HUES48 (cell line): Measurements from ENCODE around the gene FERD3L.
A peak's percentile ranks its signal among the peaks of the same experiment; 100 is the strongest.

Experiments used
- H3K27ac ChIP-seq: one replicate; pipeline ENCODE4 v1.7.0; 2013; ENCODE audit warnings: low read depth, low read length, inconsistent platforms
- H3K27me3 ChIP-seq: 2 replicates; pipeline ENCODE4 v1.6.1; 2013; ENCODE audit warnings: mild to moderate bottlenecking, low read length; ENCODE audit not compliant: control insufficient read depth, insufficient read depth
- H3K36me3 ChIP-seq: 2 replicates; pipeline ENCODE4 v1.6.1; 2013; ENCODE audit warnings: low read length; ENCODE audit not compliant: control insufficient read depth, insufficient read depth
- H3K4me1 ChIP-seq: 2 replicates; pipeline ENCODE4 v1.6.1; 2013; ENCODE audit warnings: mild to moderate bottlenecking, low read length; ENCODE audit not compliant: control insufficient read depth, insufficient read depth
- H3K4me3 ChIP-seq: 2 replicates; pipeline ENCODE4 v1.5.1; 2013; ENCODE audit warnings: mild to moderate bottlenecking, low read depth, low read length
- H3K9ac ChIP-seq: 2 replicates; pipeline ENCODE4 v1.6.1; 2013; ENCODE audit warnings: mild to moderate bottlenecking, low read depth, low read length, moderate library complexity
- H3K9me3 ChIP-seq: 2 replicates; pipeline ENCODE4 v1.6.1; 2013; ENCODE audit warnings: low read length; ENCODE audit not compliant: control insufficient read depth, insufficient read depth

The FERD3L gene

GRCh38 chr7:19107356-19108146 lies 37.7 kb downstream of the FERD3L start:
- H3K36me3 ChIP-seq = no peaks in the 10 kb centered on the region
- peaks cover 65% of the 10 kb centered on the region for H3K4me1 ChIP-seq
- H3K4me3 ChIP-seq = peak overlapping the region; percentile 67
- no peaks in the 10 kb centered on the region for H3K9me3 ChIP-seq
- peak overlapping the region; percentile 20 for H3K9ac ChIP-seq
- H3K27ac ChIP-seq = peak overlapping the region; percentile 39
- H3K27me3 ChIP-seq = peaks cover 98% of the 10 kb centered on the region

- no peak overlapping the region; the same call in 1 of the 2 replicates for H3K9ac ChIP-seq
- peak overlapping the region; percentile 67 for H3K4me3 ChIP-seq
- H3K4me1 ChIP-seq = peaks cover 60% of the 10 kb centered on the region
- H3K9me3 ChIP-seq = no peaks in the 10 kb centered on the region
- no peaks in the 10 kb centered on the region for H3K36me3 ChIP-seq
- H3K27ac ChIP-seq = no peak overlapping the region
- H3K27me3 ChIP-seq = peaks cover 98% of the 10 kb centered on the region
These were observed 38.2 kb downstream of the FERD3L start for GRCh38 chr7:19107081-19107355.

GRCh38 chr7:19106241-19107080 lies 38.8 kb downstream of the FERD3L start:
- H3K27ac ChIP-seq = no peak overlapping the region
- H3K36me3 ChIP-seq = no peaks in the 10 kb centered on the region
- H3K9me3 ChIP-seq = no peaks in the 10 kb centered on the region
- peaks cover 95% of the 10 kb centered on the region for H3K27me3 ChIP-seq
- peaks cover 55% of the 10 kb centered on the region for H3K4me1 ChIP-seq
- no peak overlapping the region for H3K9ac ChIP-seq
- H3K4me3 ChIP-seq = peak overlapping the region; percentile 67

GRCh38 chr7:19105546-19105945 lies 39.7 kb downstream of the FERD3L start:
- Histone ChIP-seq H3K4me3 (peak overlapping the region; percentile 67; the same call in 1 of the 2 replicates), H3K9me3 (no peaks in the 10 kb centered on the region), H3K27ac (no peak overlapping the region), H3K4me1 (peaks cover 49% of the 10 kb centered on the region), H3K27me3 (peaks cover 90% of the 10 kb centered on the region), H3K36me3 (no peaks in the 10 kb centered on the region), H3K9ac (no peak overlapping the region)

GRCh38 chr7:19104811-19105210 lies 40.4 kb downstream of the FERD3L start:
- Histone ChIP-seq H3K27me3 (peaks cover 82% of the 10 kb centered on the region), H3K36me3 (no peaks in the 10 kb centered on the region), H3K9ac (no peak overlapping the region)

GRCh38 chr7:19102884-19103283 lies 42.3 kb downstream of the FERD3L start:
- Histone ChIP-seq H3K4me3 (no peak overlapping the region), H3K36me3 (no peaks in the 10 kb centered on the region), H3K9ac (no peak overlapping the region), H3K27me3 (peaks cover 63% of the 10 kb centered on the region), H3K4me1 (peaks cover 40% of the 10 kb centered on the region), H3K27ac (no peak overlapping the region), H3K9me3 (no peaks in the 10 kb centered on the region)

More at GRCh38 chr7:19104811-19105210, 40.4 kb downstream of the FERD3L start:
- Histone ChIP-seq H3K9me3 (no peaks in the 10 kb centered on the region), H3K4me1 (peaks cover 49% of the 10 kb centered on the region), H3K4me3 (no peak overlapping the region), H3K27ac (no peak overlapping the region)

- H3K36me3 ChIP-seq = no peaks in the 10 kb centered on the region
- no peak overlapping the region for H3K27ac ChIP-seq
- H3K27me3 ChIP-seq = peaks cover 53% of the 10 kb centered on the region
- H3K9me3 ChIP-seq = no peaks in the 10 kb centered on the region
- H3K4me3 ChIP-seq = no peak overlapping the region
- H3K9ac ChIP-seq = no peak overlapping the region
- H3K4me1 ChIP-seq = peaks cover 32% of the 10 kb centered on the region
These were observed 43.3 kb downstream of the FERD3L start for GRCh38 chr7:19101909-19102308.

- Histone ChIP-seq H3K27me3 (peaks cover 49% of the 10 kb centered on the region), H3K9me3 (no peaks in the 10 kb centered on the region), H3K4me1 (peaks cover 28% of the 10 kb centered on the region), H3K27ac (no peak overlapping the region), H3K4me3 (no peak overlapping the region), H3K36me3 (no peaks in the 10 kb centered on the region), H3K9ac (no peak overlapping the region)
These were observed 43.7 kb downstream of the FERD3L start for GRCh38 chr7:19101472-19101871.

- Histone ChIP-seq H3K9ac (no peak overlapping the region), H3K4me3 (no peak overlapping the region), H3K4me1 (peaks cover 27% of the 10 kb centered on the region; the same call in 1 of the 2 replicates), H3K9me3 (no peaks in the 10 kb centered on the region), H3K27me3 (peaks cover 33% of the 10 kb centered on the region), H3K27ac (no peak overlapping the region), H3K36me3 (no peaks in the 10 kb centered on the region)
These were observed 45.3 kb downstream of the FERD3L start for GRCh38 chr7:19099924-19100323.

- Histone ChIP-seq H3K4me1 (peaks cover 34% of the 10 kb centered on the region; the same call in 1 of the 2 replicates), H3K4me3 (no peak overlapping the region), H3K36me3 (no peaks in the 10 kb centered on the region), H3K27ac (no peak overlapping the region), H3K9ac (no peak overlapping the region), H3K27me3 (peaks cover 26% of the 10 kb centered on the region), H3K9me3 (no peaks in the 10 kb centered on the region)
These were observed 46.0 kb downstream of the FERD3L start for GRCh38 chr7:19099194-19099593.

GRCh38 chr7:19098510-19098909 lies 46.7 kb downstream of the FERD3L start:
- Histone ChIP-seq H3K4me3 (no peak overlapping the region), H3K9ac (no peak overlapping the region), H3K27me3 (peaks cover 21% of the 10 kb centered on the region), H3K9me3 (no peaks in the 10 kb centered on the region), H3K4me1 (peaks cover 34% of the 10 kb centered on the region; the same call in 1 of the 2 replicates), H3K27ac (no peak overlapping the region), H3K36me3 (no peaks in the 10 kb centered on the region)
